Measurements from ENCODE around the gene PRKAB2. TPM values are rescaled to one million over a fixed set of nuclear protein-coding genes. Genes with fewer than 3 reads are reported as not detected.

The PRKAB2 gene
- total and polyA plus RNA-seq, 8 donors, result 6.0 to 26.3 (median 10.5) TPM

DNA sequence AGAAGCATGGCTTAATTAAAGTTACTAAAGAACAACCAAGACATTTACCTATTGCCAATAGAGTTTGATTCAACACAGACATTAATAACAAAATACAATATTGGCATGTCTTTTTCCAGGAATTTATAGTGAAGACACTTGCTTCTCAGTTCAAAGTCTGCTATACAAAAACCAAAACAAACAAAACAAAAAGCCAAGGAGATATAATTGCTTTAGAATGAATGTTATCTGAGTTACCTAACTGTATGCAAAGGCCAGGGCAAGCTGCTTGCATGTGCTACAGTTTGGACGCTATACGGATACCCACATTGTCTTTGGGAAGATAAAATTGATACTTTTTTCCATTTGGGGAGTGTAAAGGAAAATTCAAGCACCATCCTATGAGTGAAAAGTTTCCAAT, 39.3 kb upstream of the PRKAB2 start:
- no peak overlapping the region for H3K4me3 ChIP-seq
- intact Hi-C loops (cut with DNase I; ENCODE audit: low total_unique reads), result no loop called here
- WGBS, 5 donors, result 29 to 64% (median 59%) methylated on average over 2 of the region's 2 CpGs
- TF ChIP-seq POLR2AphosphoS5 (IDR thresholded peaks at IDR 0.05), result no peak
- TF ChIP-seq POLR2A (IDR thresholded peaks at IDR 0.05), result no peak
- TF ChIP-seq, protein P1, sequence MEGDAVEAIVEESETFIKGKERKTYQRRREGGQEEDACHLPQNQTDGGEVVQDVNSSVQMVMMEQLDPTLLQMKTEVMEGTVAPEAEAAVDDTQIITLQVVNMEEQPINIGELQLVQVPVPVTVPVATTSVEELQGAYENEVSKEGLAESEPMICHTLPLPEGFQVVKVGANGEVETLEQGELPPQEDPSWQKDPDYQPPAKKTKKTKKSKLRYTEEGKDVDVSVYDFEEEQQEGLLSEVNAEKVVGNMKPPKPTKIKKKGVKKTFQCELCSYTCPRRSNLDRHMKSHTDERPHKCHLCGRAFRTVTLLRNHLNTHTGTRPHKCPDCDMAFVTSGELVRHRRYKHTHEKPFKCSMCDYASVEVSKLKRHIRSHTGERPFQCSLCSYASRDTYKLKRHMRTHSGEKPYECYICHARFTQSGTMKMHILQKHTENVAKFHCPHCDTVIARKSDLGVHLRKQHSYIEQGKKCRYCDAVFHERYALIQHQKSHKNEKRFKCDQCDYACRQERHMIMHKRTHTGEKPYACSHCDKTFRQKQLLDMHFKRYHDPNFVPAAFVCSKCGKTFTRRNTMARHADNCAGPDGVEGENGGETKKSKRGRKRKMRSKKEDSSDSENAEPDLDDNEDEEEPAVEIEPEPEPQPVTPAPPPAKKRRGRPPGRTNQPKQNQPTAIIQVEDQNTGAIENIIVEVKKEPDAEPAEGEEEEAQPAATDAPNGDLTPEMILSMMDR (IDR thresholded peaks at IDR 0.05), result no peak
- TF ChIP-seq EP300 (IDR thresholded peaks at IDR 0.05), result no peak
- no peak overlapping the region for H3K27ac ChIP-seq
- no peaks in the 10 kb centered on the region for H3K27me3 ChIP-seq
- peaks cover 0 to 57% (median 31%) of the 10 kb centered on the region in 4 donors for H3K4me1 ChIP-seq
- H3K36me3 ChIP-seq, result peaks cover 3 to 77% (median 50%) of the 10 kb centered on the region in 4 donors
- no peak for DNase-seq
- H3K9me3 ChIP-seq, result no peaks in the 10 kb centered on the region

GRCh38 chr1:147210987-147211386, 38.7 kb upstream of the PRKAB2 start:
- Histone ChIP-seq H3K27me3 (no peaks in the 10 kb centered on the region), H3K36me3 (peaks cover 3 to 76% (median 53%) of the 10 kb centered on the region in 4 donors), H3K27ac (no peak overlapping the region), H3K4me3 (no peak overlapping the region), H3K4me1 (peaks cover 0 to 57% (median 29%) of the 10 kb centered on the region in 4 donors), H3K9me3 (no peaks in the 10 kb centered on the region)
- DNase-seq, result no peak
- WGBS, 5 donors, result 33 to 56% (median 45%) methylated on average over 2 of the region's 2 CpGs
- TF ChIP-seq EP300 (IDR thresholded peaks at IDR 0.05) (no peak), POLR2A (IDR thresholded peaks at IDR 0.05) (no peak), POLR2AphosphoS5 (IDR thresholded peaks at IDR 0.05) (no peak)
- TF ChIP-seq, protein P1 (IDR thresholded peaks at IDR 0.05), result no peak
- intact Hi-C loops (cut with DNase I; ENCODE audit: low total_unique reads), result no loop called here

DNA sequence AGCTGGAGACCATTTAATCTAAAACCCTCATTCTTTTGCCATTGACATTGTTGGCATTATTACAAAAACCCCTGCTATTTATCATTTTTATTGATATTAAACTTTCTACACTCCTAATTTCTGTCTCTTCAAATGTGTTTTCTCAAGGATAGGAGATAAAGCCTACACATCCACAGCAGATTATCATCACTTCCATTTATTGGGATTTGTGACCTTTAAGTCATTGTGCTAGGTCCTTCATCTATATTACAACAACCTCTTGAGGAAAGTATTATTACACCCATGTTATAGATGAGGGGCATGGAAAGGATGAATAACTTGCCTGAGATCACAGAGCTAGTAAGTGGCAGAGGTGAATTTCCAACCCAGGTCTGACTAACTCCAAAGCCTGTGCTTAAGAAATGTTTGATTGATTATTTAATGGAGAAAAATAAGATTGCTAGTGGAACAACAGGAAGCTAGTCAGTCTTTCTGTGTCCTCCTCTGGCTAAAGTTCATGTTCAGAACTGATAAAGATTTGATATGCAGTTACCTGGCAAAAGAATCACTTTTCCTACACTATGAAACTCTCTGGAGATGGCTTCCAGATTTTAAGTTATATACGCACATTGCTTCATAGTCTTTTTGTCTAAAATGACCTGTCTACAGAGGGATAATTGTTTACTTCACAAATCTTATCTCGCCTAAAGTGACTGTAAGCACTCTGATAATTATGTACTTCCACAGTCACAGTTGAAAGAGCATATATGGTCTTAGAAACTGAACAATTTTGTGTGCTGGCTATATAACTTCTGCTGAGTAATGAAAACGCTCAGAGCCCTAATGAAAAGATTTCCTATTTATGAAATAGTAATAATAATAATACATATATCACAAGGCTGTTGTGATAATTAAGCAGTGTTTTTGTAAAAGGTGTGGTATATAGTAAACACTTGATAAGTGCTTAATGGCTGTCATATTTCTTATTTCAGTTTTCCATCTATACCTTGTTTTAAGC, 37.9 kb upstream of the PRKAB2 start:
- intact Hi-C loops (cut with DNase I; ENCODE audit: low total_unique reads), result no loop called here
- Histone ChIP-seq H3K27me3 (no peaks in the 10 kb centered on the region), H3K36me3 (peaks cover 3 to 77% (median 53%) of the 10 kb centered on the region in 4 donors), H3K27ac (peak overlapping the region in 1 of 5 donors; percentile 4), H3K4me3 (no peak overlapping the region), H3K4me1 (peaks cover 0 to 55% (median 25%) of the 10 kb centered on the region in 4 donors), H3K9me3 (no peaks in the 10 kb centered on the region)
- TF ChIP-seq POLR2A (IDR thresholded peaks at IDR 0.05) (no peak), POLR2AphosphoS5 (IDR thresholded peaks at IDR 0.05) (no peak)
- no peak for DNase-seq
- whole genome bisulfite sequencing, 5 donors, result 35 to 58% (median 42%) methylated on average over 3 of the region's 3 CpGs

- DNase-seq, result no peak
- H3K9me3 ChIP-seq, result no peaks in the 10 kb centered on the region
- intact Hi-C loops (cut with DNase I; ENCODE audit: low total_unique reads), result no loop called here
- peaks cover 2 to 81% (median 63%) of the 10 kb centered on the region in 4 donors for H3K36me3 ChIP-seq
- no peak for TF ChIP-seq POLR2AphosphoS5 (IDR thresholded peaks at IDR 0.05)
- no peak for TF ChIP-seq POLR2A (IDR thresholded peaks at IDR 0.05)
- H3K27me3 ChIP-seq, result no peaks in the 10 kb centered on the region
- no peak overlapping the region for H3K4me3 ChIP-seq
- peaks cover 0 to 40% (median 17%) of the 10 kb centered on the region in 4 donors for H3K4me1 ChIP-seq
- H3K27ac ChIP-seq, result no peak overlapping the region
- 73 to 85% (median 77%) methylated on average over 7 of the region's 7 CpGs for whole genome bisulfite sequencing, 5 donors
These were observed 36.3 kb upstream of the PRKAB2 start for GRCh38 chr1:147208619-147209018.

- intact Hi-C loops (cut with DNase I; ENCODE audit: low total_unique reads), result no loop called here
- no peak for DNase-seq
- peaks cover 0 to 26% (median 13%) of the 10 kb centered on the region in 4 donors for H3K4me1 ChIP-seq
- no peak overlapping the region for H3K4me3 ChIP-seq
- TF ChIP-seq POLR2AphosphoS5 (IDR thresholded peaks at IDR 0.05), result no peak
- TF ChIP-seq POLR2A (IDR thresholded peaks at IDR 0.05), result no peak
- TF ChIP-seq EP300 (IDR thresholded peaks at IDR 0.05), result no peak
- TF ChIP-seq, protein P1 (IDR thresholded peaks at IDR 0.05), result no peak
- no peaks in the 10 kb centered on the region for H3K27me3 ChIP-seq
- H3K9me3 ChIP-seq, result no peaks in the 10 kb centered on the region
- peaks cover 0 to 74% (median 60%) of the 10 kb centered on the region in 4 donors for H3K36me3 ChIP-seq
- 85 to 93% (median 88%) methylated on average over 1 of the region's 1 CpG for WGBS, 5 donors
- H3K27ac ChIP-seq, result no peak overlapping the region
These were observed 34.9 kb upstream of the PRKAB2 start for GRCh38 chr1:147207192-147207591.

Data from stomach (tissue), 9 donors.